ENCODE measurements around the gene MVD. TPM values are rescaled to one million over a fixed set of nuclear protein-coding genes. Genes with fewer than 3 reads are reported as not detected.

MVD gene
- total and polyA plus RNA-seq, 2 of the 13 experiments (the other 11 are each of a cell fraction or from before 2014, with no cell fraction given), result 28.1 to 187 TPM

DNA sequence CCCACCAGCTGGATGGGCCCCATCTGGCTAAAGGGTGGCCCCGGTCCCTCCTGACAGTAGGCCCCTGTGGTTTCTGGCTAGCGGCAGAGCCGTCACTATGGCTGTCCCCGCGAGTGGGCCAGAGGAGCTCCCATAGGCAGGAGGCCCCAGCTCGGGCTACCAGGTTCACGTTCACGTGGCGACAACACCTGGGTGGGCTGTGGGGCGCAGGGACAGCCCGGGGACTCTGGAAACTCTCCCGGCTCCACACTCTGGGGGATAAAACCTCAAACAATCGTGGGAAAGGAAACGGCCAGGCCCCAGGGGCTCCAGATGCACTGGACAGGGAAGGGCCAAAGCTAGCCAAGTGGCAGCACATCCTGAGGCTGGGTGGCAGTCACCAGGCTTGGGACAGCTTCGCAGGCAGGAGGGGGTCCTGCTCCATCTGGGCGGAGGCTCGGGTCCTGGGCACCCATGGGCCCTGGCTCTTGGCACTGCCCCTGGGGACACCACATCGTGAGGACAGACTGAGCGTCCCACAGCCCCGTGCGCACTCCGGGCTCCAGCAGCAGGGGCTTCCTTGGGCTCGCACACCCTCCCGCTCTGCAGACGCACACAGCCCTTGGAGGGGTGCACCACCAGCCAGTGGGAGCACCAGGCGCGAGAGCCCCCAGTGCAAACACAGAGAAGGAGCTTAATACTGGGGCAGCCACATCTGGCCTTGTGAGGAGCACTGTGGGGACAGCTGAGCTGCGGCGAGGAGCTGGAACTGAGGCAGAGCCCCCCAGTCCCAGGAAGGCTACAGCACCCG is 38.9 kb upstream of the MVD start (continued):
- TF ChIP-seq, protein P1, sequence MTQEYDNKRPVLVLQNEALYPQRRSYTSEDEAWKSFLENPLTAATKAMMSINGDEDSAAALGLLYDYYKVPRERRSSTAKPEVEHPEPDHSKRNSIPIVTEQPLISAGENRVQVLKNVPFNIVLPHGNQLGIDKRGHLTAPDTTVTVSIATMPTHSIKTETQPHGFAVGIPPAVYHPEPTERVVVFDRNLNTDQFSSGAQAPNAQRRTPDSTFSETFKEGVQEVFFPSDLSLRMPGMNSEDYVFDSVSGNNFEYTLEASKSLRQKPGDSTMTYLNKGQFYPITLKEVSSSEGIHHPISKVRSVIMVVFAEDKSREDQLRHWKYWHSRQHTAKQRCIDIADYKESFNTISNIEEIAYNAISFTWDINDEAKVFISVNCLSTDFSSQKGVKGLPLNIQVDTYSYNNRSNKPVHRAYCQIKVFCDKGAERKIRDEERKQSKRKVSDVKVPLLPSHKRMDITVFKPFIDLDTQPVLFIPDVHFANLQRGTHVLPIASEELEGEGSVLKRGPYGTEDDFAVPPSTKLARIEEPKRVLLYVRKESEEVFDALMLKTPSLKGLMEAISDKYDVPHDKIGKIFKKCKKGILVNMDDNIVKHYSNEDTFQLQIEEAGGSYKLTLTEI (CRISPR knock-in tag; conservative IDR thresholded peaks at IDR 0.05), result no peak
- TF ChIP-seq, protein P2, sequence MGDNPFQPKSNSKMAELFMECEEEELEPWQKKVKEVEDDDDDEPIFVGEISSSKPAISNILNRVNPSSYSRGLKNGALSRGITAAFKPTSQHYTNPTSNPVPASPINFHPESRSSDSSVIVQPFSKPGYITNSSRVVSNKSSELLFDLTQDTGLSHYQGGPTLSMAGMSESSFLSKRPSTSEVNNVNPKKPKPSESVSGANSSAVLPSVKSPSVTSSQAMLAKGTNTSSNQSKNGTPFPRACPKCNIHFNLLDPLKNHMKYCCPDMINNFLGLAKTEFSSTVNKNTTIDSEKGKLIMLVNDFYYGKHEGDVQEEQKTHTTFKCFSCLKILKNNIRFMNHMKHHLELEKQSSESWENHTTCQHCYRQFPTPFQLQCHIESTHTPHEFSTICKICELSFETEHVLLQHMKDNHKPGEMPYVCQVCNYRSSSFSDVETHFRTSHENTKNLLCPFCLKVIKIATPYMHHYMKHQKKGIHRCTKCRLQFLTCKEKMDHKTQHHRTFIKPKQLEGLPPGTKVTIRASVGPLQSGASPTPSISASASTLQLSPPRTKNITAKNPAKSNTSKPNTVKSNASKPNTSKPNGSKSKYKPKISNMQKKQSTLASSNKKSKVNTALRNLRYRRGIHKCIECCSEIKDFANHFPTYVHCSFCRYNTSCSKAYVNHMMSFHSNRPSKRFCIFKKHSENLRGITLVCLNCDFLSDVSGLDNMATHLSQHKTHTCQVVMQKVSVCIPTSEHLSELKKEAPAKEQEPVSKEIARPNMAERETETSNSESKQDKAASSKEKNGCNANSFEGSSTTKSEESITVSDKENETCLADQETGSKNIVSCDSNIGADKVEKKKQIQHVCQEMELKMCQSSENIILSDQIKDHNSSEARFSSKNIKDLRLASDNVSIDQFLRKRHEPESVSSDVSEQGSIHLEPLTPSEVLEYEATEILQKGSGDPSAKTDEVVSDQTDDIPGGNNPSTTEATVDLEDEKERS (CRISPR knock-in tag; IDR thresholded peaks at IDR 0.05), result no peak
- TF ChIP-seq, protein P3, sequence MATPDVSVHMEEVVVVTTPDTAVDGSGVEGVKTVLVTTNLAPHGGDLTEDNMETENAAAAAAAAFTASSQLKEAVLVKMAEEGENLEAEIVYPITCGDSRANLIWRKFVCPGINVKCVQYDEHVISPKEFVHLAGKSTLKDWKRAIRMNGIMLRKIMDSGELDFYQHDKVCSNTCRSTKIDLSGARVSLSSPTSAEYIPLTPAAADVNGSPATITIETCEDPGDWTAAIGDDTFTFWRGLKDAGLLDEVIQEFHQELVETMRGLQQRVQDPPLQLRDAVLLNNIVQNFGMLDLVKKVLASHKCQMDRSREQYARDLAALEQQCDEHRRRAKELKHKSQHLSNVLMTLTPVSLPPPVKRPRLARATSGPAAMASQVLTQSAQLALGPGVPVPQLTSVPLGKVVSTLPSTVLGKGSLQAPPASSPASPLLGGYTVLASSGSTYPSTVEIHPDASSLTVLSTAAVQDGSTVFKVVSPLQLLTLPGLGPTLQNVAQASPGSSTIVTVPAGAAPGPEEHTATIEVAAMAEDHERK (CRISPR knock-in tag; IDR thresholded peaks at IDR 0.05; ENCODE audit: low read depth), result no peak

All from HepG2 (cell line).